A549 (cell line): Measurements from ENCODE around the gene GGA2. TPM values are rescaled to one million over a fixed set of nuclear protein-coding genes. Genes with fewer than 3 reads are reported as not detected.

Experiments
- ATAC-seq, 2 experiments: fragments of 200-7000 bp in 1 of 2; fragments of >200 bp in 1 of 2; cut with Nextera tagmentation in 1 of 2; cut with Tn5 transposase in 1 of 2; 3 replicates each; pipeline versions ENCODE4 v1.8.0 to v1.9.1; 2018 to 2020; ENCODE audit warnings: mild to moderate bottlenecking in 1 of 2, moderate library complexity in 1 of 2
- CTCF ChIA-PET: fragments of 300-600 bp; sonication (Branson Sonifier 250); formaldehyde crosslinking; extraction: SDS; loops from one replicate; lab custom pipeline; 2021; ENCODE audit warnings: antibody characterized with exemption, inconsistent platforms; lab: Yijun Ruan, JAX
- POLR2A ChIA-PET: fragments of 350-600 bp; formaldehyde crosslinking; extraction: SDS; loops from one replicate; lab custom pipeline; 2021; ENCODE audit warnings: antibody characterized with exemption, inconsistent platforms; lab: Yijun Ruan, JAX
- DNase-seq, 2 experiments: peaks; one replicate each; pipeline versions ENCODE4 v3.0.0 to v3.0.0-alpha.2; 2011 to 2016; ENCODE audit warnings: low read depth in 1 of 2, low spot score in 1 of 2
- FAIRE-seq: peaks from 2 replicates; lab custom pipeline; 2011; peaks lifted over from hg19 to GRCh38; lab: Jason Lieb, UNC
- H3K27ac ChIP-seq, 2 experiments: fragments of >200 bp; sonication (Bioruptor Twin); formaldehyde crosslinking; 3 replicates each; pipeline ENCODE4 v1.5.1; 2016 to 2017
- H3K4me1 ChIP-seq: fragments of >200 bp; sonication (Bioruptor Twin); formaldehyde crosslinking; 3 replicates; pipeline ENCODE4 v1.6.1; 2016
- H3K4me2 ChIP-seq: fragments of >200 bp; sonication (Bioruptor Twin); formaldehyde crosslinking; 3 replicates; pipeline ENCODE4 v1.6.1; 2016
- H3K4me3 ChIP-seq: fragments of >200 bp; sonication (Bioruptor Twin); formaldehyde crosslinking; 3 replicates; pipeline ENCODE4 v1.5.1; 2016
- H3K9me3 ChIP-seq: fragments of >200 bp; sonication (Bioruptor Twin); formaldehyde crosslinking; 3 replicates; pipeline ENCODE4 v1.6.1; 2016
- CEBPB ChIP-seq, 2 experiments: fragments of >200 bp in 1 of 2; sonication (Bioruptor Twin) in 1 of 2; formaldehyde crosslinking in 1 of 2; IDR thresholded peaks; 2 replicates each; pipeline ENCODE4 v1.6.1; 2012 to 2016
- EHMT2 ChIP-seq: fragments of 200-600 bp; sonication (generic); IDR thresholded peaks from 2 replicates; pipeline ENCODE4 v1.6.1; 2016; ENCODE audit warnings: antibody characterized with exemption, low read depth, mild to moderate bottlenecking, moderate library complexity
- EP300 ChIP-seq, 2 experiments: fragments of >200 bp; sonication (Bioruptor Twin); formaldehyde crosslinking; IDR thresholded peaks; 2 replicates in 1 of 2; 3 replicates in 1 of 2; pipeline ENCODE4 v1.6.1; 2016 to 2017
- FOSB ChIP-seq: fragments of 250-450 bp; sonication (Bioruptor Pico); IDR thresholded peaks from 2 replicates; pipeline ENCODE4 v1.5.0; 2020; ENCODE audit warnings: mild to moderate bottlenecking, moderate library complexity
- HDAC2 ChIP-seq: fragments of 200-600 bp; sonication (generic); IDR thresholded peaks from 2 replicates; pipeline ENCODE4 v1.6.1; 2016
- HOXB5 ChIP-seq: fragments of 250-450 bp; sonication (Bioruptor Pico); IDR thresholded peaks from 2 replicates; pipeline ENCODE4 v1.5.0; 2020; ENCODE audit warnings: mild to moderate bottlenecking, moderate library complexity
- JUN ChIP-seq, 2 experiments: fragments of >200 bp; sonication (Bioruptor Twin); formaldehyde crosslinking; IDR thresholded peaks; 2 replicates in 1 of 2; 3 replicates in 1 of 2; pipeline ENCODE4 v1.6.1; 2016 to 2017
- KDM5A ChIP-seq: fragments of 200-600 bp; sonication (generic); IDR thresholded peaks from 2 replicates; pipeline ENCODE4 v1.6.1; 2016; ENCODE audit warnings: antibody characterized with exemption, mild to moderate bottlenecking
- MAFK ChIP-seq: fragments of 450-650 bp; IDR thresholded peaks from 2 replicates; pipeline ENCODE4 v1.6.1; 2014; ENCODE audit not compliant: partially characterized antibody
- NR3C1 ChIP-seq: fragments of >200 bp; sonication (Bioruptor Twin); formaldehyde crosslinking; IDR thresholded peaks from 3 replicates; pipeline ENCODE4 v1.6.1; 2017
- PHF8 ChIP-seq: fragments of 200-600 bp; sonication (generic); IDR thresholded peaks from 2 replicates; pipeline ENCODE4 v1.6.1; 2016; ENCODE audit warnings: low read depth, mild to moderate bottlenecking, antibody characterized with exemption, moderate library complexity, borderline replicate concordance
- RARB ChIP-seq: fragments of 250-450 bp; sonication (Bioruptor Pico); IDR thresholded peaks from 2 replicates; pipeline ENCODE4 v1.8.0; 2021; ENCODE audit warnings: mild to moderate bottlenecking, moderate library complexity
- RCOR1 ChIP-seq: fragments of 150-350 bp; IDR thresholded peaks from 2 replicates; pipeline ENCODE4 v1.6.1; 2014; ENCODE audit warnings: antibody characterized with exemption, low read length, low read depth
- RFX5 ChIP-seq: fragments of 450-650 bp; IDR thresholded peaks from 2 replicates; pipeline ENCODE4 v1.7.1; 2014; ENCODE audit warnings: antibody characterized with exemption, mild to moderate bottlenecking, moderate library complexity
- TFCP2L1 ChIP-seq: fragments of 250-450 bp; sonication (Bioruptor Pico); IDR thresholded peaks from 2 replicates; pipeline ENCODE4 v1.5.0; 2021; ENCODE audit warnings: mild to moderate bottlenecking
- ZC3H11A ChIP-seq: fragments of 450-650 bp; IDR thresholded peaks from 2 replicates; pipeline ENCODE4 v1.6.1; 2014; ENCODE audit warnings: antibody characterized with exemption, mild to moderate bottlenecking
- ZFP36 ChIP-seq: fragments of 450-650 bp; IDR thresholded peaks from 2 replicates; pipeline ENCODE4 v1.6.1; 2014; ENCODE audit warnings: borderline replicate concordance; ENCODE audit not compliant: partially characterized antibody
- WGBS: methylation state at CpG from one replicate; pipeline ENCODE4 v1.1.6; 2017; ENCODE audit errors: missing lambda C conversion rate; 5-methylcytosine and 5-hydroxymethylcytosine counted together
- polyA plus RNA-seq, 4 experiments: library from polyadenylated mRNA; depleted of rRNA in 3 of 4; stranded (reverse); fragments of >200 nt; fragmentation: RNase III in 1 of 4; extraction: RNeasy Plus Mini Kit Qiagen cat#74134 plus additional on column Dnase treatment in 1 of 4; gene quantifications; 2 replicates in 3 of 4; 3 replicates in 1 of 4; pipeline ENCODE4 v1.2.3, GENCODE V29; 2011 to 2017
- TF ChIP-seq, protein P1 (sequence below): fragments of 200-600 bp; sonication (generic); IDR thresholded peaks from 2 replicates; pipeline ENCODE4 v1.6.1; 2016; ENCODE audit warnings: antibody characterized with exemption, mild to moderate bottlenecking, moderate library complexity
- TF ChIP-seq, protein P2 (sequence below): fragments of 150-350 bp; IDR thresholded peaks from 2 replicates; pipeline ENCODE4 v1.6.1; 2014; ENCODE audit warnings: low read depth, mild to moderate bottlenecking, low read length
- TF ChIP-seq, protein P3 (sequence below): fragments of 250-450 bp; sonication (Bioruptor Pico); IDR thresholded peaks from 2 replicates; pipeline ENCODE4 v1.5.0; 2020; ENCODE audit warnings: low read depth, mild to moderate bottlenecking, moderate library complexity
- TF ChIP-seq, protein P4 (sequence below): fragments of 450-650 bp; IDR thresholded peaks from 2 replicates; pipeline ENCODE4 v1.6.1; 2014; ENCODE audit warnings: antibody characterized with exemption

GGA2 gene
- polyA plus RNA-seq, 2 of the 4 experiments (the other 2 are of a cell fraction): 33.1 to 57.9 TPM

DNA sequence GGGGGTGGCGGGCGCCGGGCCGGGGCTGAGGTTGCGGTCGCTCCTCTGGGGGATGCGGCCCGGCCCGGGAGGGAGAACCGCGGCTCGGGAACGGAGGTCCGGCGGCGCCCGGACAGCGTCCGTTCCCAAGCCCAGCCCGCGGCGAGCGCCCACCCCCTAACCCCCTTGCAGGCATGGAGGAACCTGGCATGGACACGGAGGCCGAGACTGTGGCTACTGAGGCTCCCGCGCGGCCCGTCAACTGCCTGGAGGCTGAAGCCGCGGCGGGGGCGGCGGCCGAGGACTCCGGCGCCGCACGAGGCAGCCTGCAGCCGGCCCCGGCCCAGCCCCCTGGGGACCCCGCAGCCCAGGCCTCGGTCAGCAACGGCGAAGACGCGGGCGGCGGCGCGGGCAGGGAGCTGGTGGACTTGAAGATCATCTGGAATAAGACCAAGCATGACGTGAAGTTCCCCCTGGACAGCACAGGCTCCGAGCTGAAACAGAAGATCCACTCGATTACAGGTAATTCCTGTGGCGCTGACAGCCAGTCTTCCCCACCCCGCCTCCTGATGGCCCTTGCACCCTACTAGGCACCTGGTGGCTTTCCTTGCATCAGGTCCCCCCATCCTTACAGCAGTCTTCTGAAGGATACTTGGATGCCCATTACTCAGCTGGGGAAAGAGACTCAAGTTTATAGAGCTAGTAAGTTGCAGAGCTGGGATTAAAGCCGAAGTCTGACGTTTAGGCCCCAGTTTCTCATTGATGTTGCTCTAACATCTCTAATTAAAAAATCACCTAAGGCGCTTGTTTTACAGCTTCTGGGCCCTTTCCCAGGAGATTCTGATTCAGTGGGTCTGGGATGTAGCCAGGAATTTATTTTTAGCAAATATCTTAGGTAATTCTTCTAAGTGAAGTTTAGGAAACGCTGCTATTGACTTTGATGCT is 47.7 kb upstream of the GGA2 start:
- peak overlapping the region; percentile 86 to 95 for H3K27ac ChIP-seq
- no peaks in the 10 kb centered on the region for H3K9me3 ChIP-seq
- DNase-seq: no peak
- H3K4me2 ChIP-seq: peak overlapping the region; percentile 91
- no peak for TF ChIP-seq ZC3H11A
- TF ChIP-seq HOXB5 (CRISPR knock-in tag): no peak
- TF ChIP-seq KDM5A: peak; percentile 70; the same call in 1 of the 2 replicates
- TF ChIP-seq HDAC2: no peak
- no peak for TF ChIP-seq RFX5
- TF ChIP-seq PHF8: peak; percentile 77; the same call in 1 of the 2 replicates
- TF ChIP-seq, protein P1, sequence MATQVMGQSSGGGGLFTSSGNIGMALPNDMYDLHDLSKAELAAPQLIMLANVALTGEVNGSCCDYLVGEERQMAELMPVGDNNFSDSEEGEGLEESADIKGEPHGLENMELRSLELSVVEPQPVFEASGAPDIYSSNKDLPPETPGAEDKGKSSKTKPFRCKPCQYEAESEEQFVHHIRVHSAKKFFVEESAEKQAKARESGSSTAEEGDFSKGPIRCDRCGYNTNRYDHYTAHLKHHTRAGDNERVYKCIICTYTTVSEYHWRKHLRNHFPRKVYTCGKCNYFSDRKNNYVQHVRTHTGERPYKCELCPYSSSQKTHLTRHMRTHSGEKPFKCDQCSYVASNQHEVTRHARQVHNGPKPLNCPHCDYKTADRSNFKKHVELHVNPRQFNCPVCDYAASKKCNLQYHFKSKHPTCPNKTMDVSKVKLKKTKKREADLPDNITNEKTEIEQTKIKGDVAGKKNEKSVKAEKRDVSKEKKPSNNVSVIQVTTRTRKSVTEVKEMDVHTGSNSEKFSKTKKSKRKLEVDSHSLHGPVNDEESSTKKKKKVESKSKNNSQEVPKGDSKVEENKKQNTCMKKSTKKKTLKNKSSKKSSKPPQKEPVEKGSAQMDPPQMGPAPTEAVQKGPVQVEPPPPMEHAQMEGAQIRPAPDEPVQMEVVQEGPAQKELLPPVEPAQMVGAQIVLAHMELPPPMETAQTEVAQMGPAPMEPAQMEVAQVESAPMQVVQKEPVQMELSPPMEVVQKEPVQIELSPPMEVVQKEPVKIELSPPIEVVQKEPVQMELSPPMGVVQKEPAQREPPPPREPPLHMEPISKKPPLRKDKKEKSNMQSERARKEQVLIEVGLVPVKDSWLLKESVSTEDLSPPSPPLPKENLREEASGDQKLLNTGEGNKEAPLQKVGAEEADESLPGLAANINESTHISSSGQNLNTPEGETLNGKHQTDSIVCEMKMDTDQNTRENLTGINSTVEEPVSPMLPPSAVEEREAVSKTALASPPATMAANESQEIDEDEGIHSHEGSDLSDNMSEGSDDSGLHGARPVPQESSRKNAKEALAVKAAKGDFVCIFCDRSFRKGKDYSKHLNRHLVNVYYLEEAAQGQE: no peak
- TF ChIP-seq JUN (IDR thresholded peaks at IDR 0.05): 0 out of 5 replicates have a peak, but pooled peaks of 1 of the 2 experiments have one; percentile 14
- TF ChIP-seq FOSB (CRISPR knock-in tag): no peak
- TF ChIP-seq, all 56 proteins: peak for 3
- WGBS: 7% methylated on average over 16 of the region's 60 CpGs
- POLR2A ChIA-PET: interaction anchor here (0.5 to 1.2 kb wide), 9 partner anchors 11 to 408 kb away, joined by 3 to 12 read pairs (median 4); partner anchors contain the start of gene GGA2
- Histone ChIP-seq H3K4me1 (peaks cover 24% of the 10 kb centered on the region), H3K4me3 (peak overlapping the region; percentile 88)
- CTCF ChIA-PET: interaction anchor here (0.6 to 2.5 kb wide), 21 partner anchors 8 to 578 kb away, joined by 3 to 20 read pairs (median 4); partner anchors contain the start of genes COG7 and GGA2
- ATAC-seq (peak; percentile 39 to 60; a peak in 5 of 6 replicates), FAIRE-seq (no peak)

DNA sequence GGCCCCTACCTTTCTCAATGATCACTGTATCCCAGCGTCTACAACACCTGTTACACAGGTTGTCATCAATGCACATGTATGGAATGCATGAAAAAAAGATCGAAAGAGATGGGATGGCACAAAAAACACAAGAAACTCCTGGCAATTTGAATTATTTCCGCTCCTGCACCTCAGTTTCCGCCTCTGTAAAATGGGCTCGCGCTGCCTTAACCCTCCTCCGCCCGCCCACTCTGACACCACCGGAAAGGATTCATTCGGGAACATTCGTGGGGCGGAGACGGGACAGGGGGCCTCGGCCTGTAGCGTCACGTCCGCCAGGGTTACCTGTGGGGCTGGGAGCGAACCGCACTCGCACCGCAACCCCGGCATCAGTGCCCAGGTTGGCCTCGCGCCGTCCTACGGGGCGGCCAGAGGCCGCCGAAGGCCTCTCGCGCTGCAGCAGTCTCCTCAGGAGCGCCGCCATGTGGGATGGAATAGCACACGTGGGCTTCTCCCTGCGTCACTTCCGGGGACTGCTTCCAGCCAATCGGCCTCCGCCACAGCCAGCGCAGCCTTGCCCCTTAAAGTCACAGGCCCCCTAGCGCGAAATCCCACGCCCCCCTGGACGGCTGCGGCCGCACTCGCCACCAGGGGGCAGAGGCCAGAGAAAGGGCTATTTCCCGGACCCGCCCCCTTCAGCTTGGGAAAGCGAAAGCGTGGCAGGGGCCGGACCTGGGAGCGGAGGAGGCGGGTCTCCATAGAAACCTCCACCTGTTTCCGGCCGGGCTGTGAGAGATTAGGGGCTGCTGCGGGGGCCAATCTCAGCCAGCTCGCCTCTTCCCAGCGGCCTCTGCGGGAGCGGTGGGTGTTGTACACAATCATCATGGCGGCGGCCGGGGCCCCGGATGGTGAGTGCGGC is 46.8 kb upstream of the GGA2 start, which contains the start of the genes EARS2 and UBFD1:
Gene EARS2, minus strand, starts transcription at position 470 of the 898 bp plus-strand sequence. Its CDS starts 7 bp downstream, at position 463.
Gene UBFD1, plus strand, starts transcription at position 847 of the 898 bp plus-strand sequence. Its CDS starts 16 bp downstream, at position 863.
- Histone ChIP-seq H3K4me1 (peaks cover 24% of the 10 kb centered on the region), H3K27ac (peak within 1 kb of the TSS; percentile 86 to 95), H3K9me3 (no peaks in the 10 kb centered on the region), H3K4me3 (peak within 1 kb of the TSS; percentile 88), H3K4me2 (peak within 1 kb of the TSS; percentile 91)
- ATAC-seq: peak; percentile 97 to 98
- WGBS: 7% methylated on average over 13 of the region's 65 CpGs
- POLR2A ChIA-PET: interaction anchor here (0.5 to 1.2 kb wide), 8 partner anchors 12 to 165 kb away, joined by 3 to 12 read pairs (median 4); partner anchors contain the start of gene GGA2
- DNase-seq: peak; percentile 92 to 98
- FAIRE-seq: no peak
- CTCF ChIA-PET: interaction anchor here (0.6 to 2.5 kb wide), 20 partner anchors 8 to 579 kb away, joined by 3 to 20 read pairs (median 4); partner anchors contain the start of genes COG7 and GGA2
- TF ChIP-seq EP300 (IDR thresholded peaks at IDR 0.05) (no peak), TFCP2L1 (no peak), RFX5 (peak; percentile 53), EHMT2 (no peak), MAFK (no peak), RARB (CRISPR knock-in tag) (0 out of 2 replicates have a peak, but pooled peaks have one; percentile 38), NR3C1 (no peak), CEBPB (IDR thresholded peaks at IDR 0.05) (0 out of 4 replicates have a peak, but pooled peaks of 1 of the 2 experiments have one; percentile 12), RCOR1 (peak; percentile 94; the same call in 1 of the 2 replicates), ZFP36 (peak; percentile 17)
- TF ChIP-seq, protein P2, sequence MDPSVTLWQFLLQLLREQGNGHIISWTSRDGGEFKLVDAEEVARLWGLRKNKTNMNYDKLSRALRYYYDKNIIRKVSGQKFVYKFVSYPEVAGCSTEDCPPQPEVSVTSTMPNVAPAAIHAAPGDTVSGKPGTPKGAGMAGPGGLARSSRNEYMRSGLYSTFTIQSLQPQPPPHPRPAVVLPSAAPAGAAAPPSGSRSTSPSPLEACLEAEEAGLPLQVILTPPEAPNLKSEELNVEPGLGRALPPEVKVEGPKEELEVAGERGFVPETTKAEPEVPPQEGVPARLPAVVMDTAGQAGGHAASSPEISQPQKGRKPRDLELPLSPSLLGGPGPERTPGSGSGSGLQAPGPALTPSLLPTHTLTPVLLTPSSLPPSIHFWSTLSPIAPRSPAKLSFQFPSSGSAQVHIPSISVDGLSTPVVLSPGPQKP: no peak
- TF ChIP-seq, protein P3, sequence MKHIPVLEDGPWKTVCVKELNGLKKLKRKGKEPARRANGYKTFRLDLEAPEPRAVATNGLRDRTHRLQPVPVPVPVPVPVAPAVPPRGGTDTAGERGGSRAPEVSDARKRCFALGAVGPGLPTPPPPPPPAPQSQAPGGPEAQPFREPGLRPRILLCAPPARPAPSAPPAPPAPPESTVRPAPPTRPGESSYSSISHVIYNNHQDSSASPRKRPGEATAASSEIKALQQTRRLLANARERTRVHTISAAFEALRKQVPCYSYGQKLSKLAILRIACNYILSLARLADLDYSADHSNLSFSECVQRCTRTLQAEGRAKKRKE (CRISPR knock-in tag): no peak
- TF ChIP-seq, protein P1: no peak
- TF ChIP-seq, protein P4, sequence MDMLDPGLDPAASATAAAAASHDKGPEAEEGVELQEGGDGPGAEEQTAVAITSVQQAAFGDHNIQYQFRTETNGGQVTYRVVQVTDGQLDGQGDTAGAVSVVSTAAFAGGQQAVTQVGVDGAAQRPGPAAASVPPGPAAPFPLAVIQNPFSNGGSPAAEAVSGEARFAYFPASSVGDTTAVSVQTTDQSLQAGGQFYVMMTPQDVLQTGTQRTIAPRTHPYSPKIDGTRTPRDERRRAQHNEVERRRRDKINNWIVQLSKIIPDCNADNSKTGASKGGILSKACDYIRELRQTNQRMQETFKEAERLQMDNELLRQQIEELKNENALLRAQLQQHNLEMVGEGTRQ: peak; percentile 91
